GM10248 (cell line): Measurements from ENCODE around the gene RRAGC.
"Not testable (repeated sequence)": the region's sequence is repeated elsewhere in the genome, so short reads cannot be mapped to it uniquely, and the experiment has no call there.

ENCODE experiments used
- CTCF ChIA-PET: fragments of 300-600 bp; sonication (Branson Sonifier 250); formaldehyde crosslinking; extraction: SDS; loops from one replicate; lab custom pipeline; 2021; ENCODE audit warnings: antibody characterized with exemption; lab: Yijun Ruan, JAX
- POLR2A ChIA-PET: fragments of 350-650 bp; sonication (Branson Sonifier 250); formaldehyde crosslinking; extraction: SDS; loops from one replicate; lab custom pipeline; 2020; ENCODE audit warnings: antibody characterized with exemption; lab: Yijun Ruan, JAX
- DNase-seq: peaks from one replicate; pipeline ENCODE4 v3.0.0; 2012; ENCODE audit errors: extremely low spot score
- TF ChIP-seq, protein P1 (sequence below): IDR thresholded peaks from 2 replicates; pipeline ENCODE4 v1.5.1; 2012; ENCODE audit warnings: mild to moderate bottlenecking, low read depth; ENCODE audit errors: extremely low read depth, missing control alignments, control extremely low read depth

RRAGC gene

DNA sequence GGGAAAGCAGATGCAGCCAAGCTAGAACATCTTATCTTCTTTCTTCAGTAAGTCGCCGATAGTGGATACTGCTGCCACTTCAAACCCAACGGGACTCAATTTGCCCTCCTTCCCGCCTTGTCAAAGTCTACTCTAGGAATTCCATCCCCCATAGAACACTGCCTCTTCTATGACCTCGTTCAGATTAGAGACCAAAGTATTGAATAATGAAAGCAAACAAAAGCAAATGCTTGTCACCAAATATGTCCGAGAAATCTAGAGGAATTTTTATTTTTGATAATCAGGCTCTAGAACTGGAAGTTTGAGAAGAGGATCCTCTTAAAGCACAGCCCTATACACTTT lies 853 bp upstream of the RRAGC start:
- POLR2A ChIA-PET = no interaction called here
- TF ChIP-seq, protein P1, sequence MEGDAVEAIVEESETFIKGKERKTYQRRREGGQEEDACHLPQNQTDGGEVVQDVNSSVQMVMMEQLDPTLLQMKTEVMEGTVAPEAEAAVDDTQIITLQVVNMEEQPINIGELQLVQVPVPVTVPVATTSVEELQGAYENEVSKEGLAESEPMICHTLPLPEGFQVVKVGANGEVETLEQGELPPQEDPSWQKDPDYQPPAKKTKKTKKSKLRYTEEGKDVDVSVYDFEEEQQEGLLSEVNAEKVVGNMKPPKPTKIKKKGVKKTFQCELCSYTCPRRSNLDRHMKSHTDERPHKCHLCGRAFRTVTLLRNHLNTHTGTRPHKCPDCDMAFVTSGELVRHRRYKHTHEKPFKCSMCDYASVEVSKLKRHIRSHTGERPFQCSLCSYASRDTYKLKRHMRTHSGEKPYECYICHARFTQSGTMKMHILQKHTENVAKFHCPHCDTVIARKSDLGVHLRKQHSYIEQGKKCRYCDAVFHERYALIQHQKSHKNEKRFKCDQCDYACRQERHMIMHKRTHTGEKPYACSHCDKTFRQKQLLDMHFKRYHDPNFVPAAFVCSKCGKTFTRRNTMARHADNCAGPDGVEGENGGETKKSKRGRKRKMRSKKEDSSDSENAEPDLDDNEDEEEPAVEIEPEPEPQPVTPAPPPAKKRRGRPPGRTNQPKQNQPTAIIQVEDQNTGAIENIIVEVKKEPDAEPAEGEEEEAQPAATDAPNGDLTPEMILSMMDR = no peak
- no peak for DNase-seq
- CTCF ChIA-PET = interaction anchor here (3.1 kb wide), 1 partner anchor 13 kb away, joined by 12 read pairs; the partner anchor contains the start of gene MYCBP

DNA sequence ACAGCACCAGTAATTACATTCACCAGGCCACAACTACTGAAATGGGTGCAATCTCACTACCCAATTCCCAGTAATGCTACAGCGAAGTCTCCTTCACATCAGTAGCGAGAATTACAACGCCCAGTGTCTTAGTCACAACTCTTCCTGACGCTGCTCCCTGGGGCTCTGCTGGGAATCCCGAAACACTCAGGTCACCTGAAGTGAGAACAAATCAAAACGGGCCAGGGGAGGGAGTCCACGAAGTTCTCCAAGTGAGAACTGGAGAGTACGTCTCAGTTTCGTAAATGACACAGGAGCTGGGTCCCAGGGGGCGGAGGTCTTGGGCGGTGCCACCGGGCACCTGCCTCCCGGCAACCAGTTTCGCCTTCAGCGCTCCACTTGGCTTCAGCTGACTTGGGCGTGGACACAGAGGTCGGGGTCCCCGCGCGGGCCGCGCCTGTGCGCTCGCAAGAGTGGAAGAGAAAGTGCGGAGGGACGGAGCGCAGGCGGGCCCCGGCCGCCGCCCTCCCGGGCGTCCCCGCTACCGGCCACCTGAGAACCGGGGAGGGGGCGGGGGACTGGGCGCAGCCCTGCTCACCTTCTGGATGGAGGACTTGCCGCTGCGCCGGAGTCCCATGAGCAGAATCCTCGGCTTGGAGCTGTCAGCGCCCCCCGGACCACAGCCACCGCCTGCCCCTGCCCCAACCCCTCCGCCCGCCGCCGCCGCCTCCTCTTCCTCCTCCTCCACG lies 575 bp downstream of the RRAGC start:
- CTCF ChIA-PET = interaction anchor here (1.2 kb wide), 1 partner anchor 13 kb away, joined by 3 read pairs; no protein-coding TSS in a partner anchor
- peak; percentile 51 for DNase-seq
- POLR2A ChIA-PET = interaction anchor here (0.5 to 1.0 kb wide), 2 partner anchors 16 to 367 kb away, joined by 3 to 5 read pairs; no protein-coding TSS in a partner anchor
- TF ChIP-seq, protein P1 = no peak

DNA sequence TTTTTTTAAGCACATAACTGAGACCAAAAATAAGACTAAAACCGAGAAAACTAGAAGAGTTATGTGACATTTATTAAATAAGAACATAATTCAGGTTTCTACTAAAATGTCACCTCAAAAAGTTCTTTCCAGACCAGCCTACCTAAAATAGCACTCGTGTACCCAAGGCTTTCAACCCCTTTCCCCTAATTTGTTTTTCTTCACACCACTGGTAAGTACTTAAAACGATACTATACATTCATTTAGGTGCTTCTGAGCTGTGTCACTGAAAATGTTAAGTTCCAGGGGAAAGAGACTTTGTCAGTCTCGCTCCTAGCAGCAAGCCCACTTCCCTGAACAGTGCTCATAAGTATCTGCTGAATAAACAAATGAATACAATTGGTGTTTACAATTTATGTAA lies 6.8 kb downstream of the RRAGC start:
- TF ChIP-seq, protein P1 = no peak
- ChIA-PET POLR2A (no interaction called here), CTCF (interaction anchor here (1.1 kb wide), 1 partner anchor 10 kb away, joined by 3 read pairs; no protein-coding TSS in a partner anchor)
- peak; percentile 32 for DNase-seq

GRCh38 chr1:38848071-38848470 lies 11.5 kb downstream of the RRAGC start:
- DNase-seq = no peak
- POLR2A ChIA-PET = no interaction called here
- CTCF ChIA-PET = interaction anchor here (2.1 kb wide), 1 partner anchor 13 kb away, joined by 12 read pairs; no protein-coding TSS in a partner anchor
- TF ChIP-seq, protein P1 = no peak

DNA sequence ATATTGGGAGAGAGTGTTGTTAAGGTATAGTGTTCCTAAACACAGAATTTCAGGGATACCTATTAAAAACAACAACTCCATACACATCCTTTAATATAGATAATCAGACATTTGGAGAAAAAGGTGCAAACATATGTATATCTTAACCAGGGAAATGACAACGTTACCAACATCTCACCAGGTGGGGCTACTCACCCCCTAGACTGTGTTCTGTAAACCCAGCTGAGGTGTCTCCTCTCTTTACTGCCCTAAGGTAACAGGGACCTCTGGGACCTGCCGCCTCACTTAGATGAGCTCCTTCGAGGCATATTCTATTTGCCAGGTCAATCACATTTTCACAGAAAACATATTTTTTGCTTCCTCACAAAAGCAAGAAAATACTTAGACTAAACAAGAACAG lies 13.4 kb downstream of the RRAGC start:
- no peak for DNase-seq
- TF ChIP-seq, protein P1 = no peak
- ChIA-PET CTCF (interaction anchor here (0.8 to 1.9 kb wide), 5 partner anchors 8 to 13 kb away, joined by 3 to 10 read pairs (median 6); no protein-coding TSS in a partner anchor), POLR2A (no interaction called here)

DNA sequence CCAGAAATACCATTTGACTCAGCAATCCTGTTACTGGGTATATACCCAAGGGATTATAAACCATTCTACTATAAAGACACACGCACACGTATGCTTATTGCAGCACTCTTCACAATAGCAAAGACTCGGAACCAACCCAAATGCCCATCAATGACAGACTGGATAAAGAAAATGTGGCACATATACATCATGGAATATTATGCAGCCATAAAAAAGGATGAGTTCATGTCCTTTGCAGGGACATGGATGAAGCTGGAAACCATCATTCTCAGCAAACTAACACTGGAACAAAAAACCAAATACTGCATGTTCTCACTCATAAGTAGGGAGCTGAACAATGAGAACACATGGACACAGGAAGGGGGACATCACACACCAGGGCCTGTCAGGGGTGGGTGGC lies 14.5 kb downstream of the RRAGC start:
- DNase-seq, POLR2A ChIA-PET: not testable (repeated sequence)
- CTCF ChIA-PET = interaction anchor here (0.8 to 1.6 kb wide), 4 partner anchors 8 to 12 kb away, joined by 3 to 10 read pairs (median 6); no protein-coding TSS in a partner anchor

DNA sequence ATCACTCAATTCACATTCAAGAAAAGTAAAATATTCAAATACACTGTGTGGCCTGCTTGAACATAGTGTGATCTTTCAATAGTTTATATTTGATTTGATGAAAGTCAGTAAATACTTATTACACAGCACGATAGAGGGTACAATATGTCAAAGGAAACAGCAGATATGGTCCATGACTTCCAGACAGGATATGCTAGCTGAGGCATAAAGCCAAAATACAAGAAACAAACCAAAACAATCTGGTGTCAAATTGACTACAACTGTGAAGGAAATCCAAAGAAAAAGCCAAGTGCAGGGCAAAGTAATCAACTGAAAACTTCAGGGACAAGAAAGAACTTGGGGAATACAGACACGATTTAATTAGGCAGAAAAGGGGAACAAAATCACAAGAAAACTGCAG lies 19.3 kb downstream of the RRAGC start:
- no peak for DNase-seq
- ChIA-PET POLR2A (interaction anchor here (0.6 kb wide), 1 partner anchor 435 kb away, joined by 3 read pairs; no protein-coding TSS in a partner anchor), CTCF (interaction anchor here (1.2 to 2.0 kb wide), 2 partner anchors 10 to 850 kb away, joined by 3 to 6 read pairs; no protein-coding TSS in a partner anchor)
- TF ChIP-seq, protein P1 = no peak
